Hematopoietic multipotent progenitor cell treated with erythropoietin and hydrocortisone succinate and interleukin-3 and kit ligand, for 4 days (in vitro differentiated cells): ENCODE measurements around the gene TBC1D5.
"Not testable (repeated sequence)": the region's sequence is repeated elsewhere in the genome, so short reads cannot be mapped to it uniquely, and the experiment has no call there.

Experiments used
- DNase-seq: peaks from one replicate; pipeline ENCODE4 v3.0.0-alpha.2; 2015

Gene TBC1D5

GRCh38 chr3:17747174-17747889, 4.9 kb upstream of the TBC1D5 start:
- DNase-seq, result no peak

- DNase-seq, result no peak
These were observed 3.5 kb upstream of the TBC1D5 start for GRCh38 chr3:17745894-17746293.

- no peak for DNase-seq
These were observed 2.9 kb upstream of the TBC1D5 start for GRCh38 chr3:17745301-17745700.

- DNase-seq, result no peak
These were observed 2.3 kb upstream of the TBC1D5 start for GRCh38 chr3:17744693-17745092.

GRCh38 chr3:17743658-17743995, 1.2 kb upstream of the TBC1D5 start:
- no peak for DNase-seq

- DNase-seq, result no peak
These were observed 638 bp upstream of the TBC1D5 start for GRCh38 chr3:17742880-17743657.

- DNase-seq, result no peak
These were observed 770 bp downstream of the TBC1D5 start for GRCh38 chr3:17741621-17742101.

GRCh38 chr3:17740721-17741141, 1.7 kb downstream of the TBC1D5 start:
- DNase-seq, result peak; percentile 57

- no peak for DNase-seq
These were observed 3.5 kb downstream of the TBC1D5 start for GRCh38 chr3:17738921-17739320.

GRCh38 chr3:17738219-17738618, 4.2 kb downstream of the TBC1D5 start:
- no peak for DNase-seq

GRCh38 chr3:17737591-17737990, 4.8 kb downstream of the TBC1D5 start:
- no peak for DNase-seq

GRCh38 chr3:17735362-17735761, 7.1 kb downstream of the TBC1D5 start:
- DNase-seq, result not testable (repeated sequence)

GRCh38 chr3:17733768-17734167, 8.7 kb downstream of the TBC1D5 start:
- DNase-seq, result no peak

GRCh38 chr3:17733215-17733614, 9.2 kb downstream of the TBC1D5 start:
- DNase-seq, result peak; percentile 65

- peak; percentile 96 for DNase-seq
These were observed 12.0 kb downstream of the TBC1D5 start for GRCh38 chr3:17730318-17730967.

GRCh38 chr3:17726313-17726712, 16.1 kb downstream of the TBC1D5 start:
- no peak for DNase-seq

GRCh38 chr3:17725844-17726243, 16.6 kb downstream of the TBC1D5 start:
- DNase-seq, result not testable (repeated sequence)

GRCh38 chr3:17724948-17725347, 17.5 kb downstream of the TBC1D5 start:
- no peak for DNase-seq

GRCh38 chr3:17724122-17724521, 18.3 kb downstream of the TBC1D5 start:
- DNase-seq, result no peak

- DNase-seq, result no peak
These were observed 25.0 kb downstream of the TBC1D5 start for GRCh38 chr3:17717411-17717810.

- no peak for DNase-seq
These were observed 28.0 kb downstream of the TBC1D5 start for GRCh38 chr3:17714473-17714872.

- DNase-seq, result peak; percentile 30
These were observed 33.1 kb downstream of the TBC1D5 start for GRCh38 chr3:17709236-17709810.

GRCh38 chr3:17707813-17708543, 34.5 kb downstream of the TBC1D5 start:
- DNase-seq, result no peak
